GM21423 (cell line): ENCODE results near the gene MAML3.
"Not testable (repeated sequence)": the region's sequence is repeated elsewhere in the genome, so short reads cannot be mapped to it uniquely, and the experiment has no call there.

Experiments
- ATAC-seq: cut with Tn5 transposase; IDR thresholded peaks from one replicate; pipeline ENCODE4 v1.9.1; 2021; ENCODE audit warnings: mild to moderate bottlenecking, moderate library complexity; ENCODE audit not compliant: unreplicated experiment

Gene MAML3

DNA sequence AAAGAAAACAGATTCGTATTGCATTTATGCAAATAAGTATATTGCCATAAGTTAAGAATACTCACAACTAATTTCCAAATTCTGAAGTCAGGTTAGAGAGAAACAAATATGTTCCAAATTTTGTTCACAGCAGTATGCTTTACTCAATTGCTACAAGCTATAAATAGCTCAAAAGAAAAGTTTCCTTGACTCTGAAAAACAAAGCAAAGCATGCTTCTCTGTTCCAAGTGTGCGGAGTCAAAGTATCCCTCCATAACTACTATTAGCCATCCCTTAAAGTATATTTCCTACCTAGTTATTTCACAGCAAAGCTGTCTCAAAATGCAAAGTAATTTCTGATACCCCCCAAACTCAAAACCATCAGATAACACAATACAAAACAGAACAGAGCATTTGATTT, 441.1 kb downstream of the MAML3 start:
- no peak for ATAC-seq

DNA sequence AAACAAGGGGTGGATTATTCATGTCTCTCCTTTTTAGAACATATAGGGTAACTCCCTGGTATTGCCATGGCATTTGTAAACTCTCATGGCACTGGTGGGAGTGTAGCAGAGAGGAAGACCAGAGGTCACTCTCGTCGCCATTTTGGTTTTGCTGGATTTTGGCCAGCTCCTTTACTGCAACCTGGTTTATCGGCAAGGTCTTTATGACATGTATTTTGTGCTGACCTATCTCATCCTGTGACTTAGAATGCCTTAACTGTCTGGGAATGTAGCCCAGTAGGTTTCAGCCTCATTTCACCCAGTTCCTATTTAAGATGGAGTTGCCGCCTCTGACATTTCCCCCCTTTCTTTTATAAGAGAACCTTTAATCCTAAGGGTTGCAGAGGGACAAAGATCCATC, 442.5 kb downstream of the MAML3 start:
- ATAC-seq: no peak

DNA sequence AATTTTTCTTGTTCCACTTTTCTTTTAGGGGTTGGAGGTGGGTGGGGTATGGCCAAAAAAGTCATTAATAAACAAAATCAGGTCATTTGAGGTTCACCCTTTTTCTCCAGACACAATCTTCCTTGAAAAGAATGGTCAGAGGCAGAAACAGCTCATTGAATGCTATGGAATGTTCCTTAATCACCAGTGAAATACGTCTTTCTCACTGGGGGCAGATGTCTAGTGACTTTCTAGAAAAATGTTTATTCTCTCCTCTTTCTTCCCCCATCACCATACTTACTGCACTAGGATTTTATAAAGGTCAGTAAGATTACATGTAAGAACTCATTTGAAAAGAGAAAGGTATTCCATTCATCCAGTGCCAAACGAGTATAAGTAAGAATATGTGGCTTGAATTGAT, 443.9 kb downstream of the MAML3 start:
- ATAC-seq: no peak

DNA sequence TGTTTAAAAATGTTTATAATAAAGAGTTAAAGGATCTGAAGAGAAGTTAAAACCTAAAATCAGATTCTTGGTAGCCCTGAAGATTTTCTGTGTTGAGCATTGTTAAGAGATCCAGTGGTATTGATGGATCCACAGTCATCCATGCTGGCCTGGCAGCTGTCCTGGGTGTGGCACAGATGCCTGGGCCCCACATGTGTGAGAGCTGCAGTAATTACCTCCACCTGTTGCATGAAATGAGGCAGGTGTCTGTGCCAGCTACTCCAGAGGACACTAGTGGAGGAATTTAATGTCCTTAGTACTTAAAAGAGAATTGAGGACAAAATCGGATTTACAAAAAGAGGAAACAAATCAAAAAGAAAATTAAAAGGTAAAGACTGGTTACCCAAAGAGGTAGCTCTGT, 444.3 kb downstream of the MAML3 start:
- ATAC-seq: no peak

DNA sequence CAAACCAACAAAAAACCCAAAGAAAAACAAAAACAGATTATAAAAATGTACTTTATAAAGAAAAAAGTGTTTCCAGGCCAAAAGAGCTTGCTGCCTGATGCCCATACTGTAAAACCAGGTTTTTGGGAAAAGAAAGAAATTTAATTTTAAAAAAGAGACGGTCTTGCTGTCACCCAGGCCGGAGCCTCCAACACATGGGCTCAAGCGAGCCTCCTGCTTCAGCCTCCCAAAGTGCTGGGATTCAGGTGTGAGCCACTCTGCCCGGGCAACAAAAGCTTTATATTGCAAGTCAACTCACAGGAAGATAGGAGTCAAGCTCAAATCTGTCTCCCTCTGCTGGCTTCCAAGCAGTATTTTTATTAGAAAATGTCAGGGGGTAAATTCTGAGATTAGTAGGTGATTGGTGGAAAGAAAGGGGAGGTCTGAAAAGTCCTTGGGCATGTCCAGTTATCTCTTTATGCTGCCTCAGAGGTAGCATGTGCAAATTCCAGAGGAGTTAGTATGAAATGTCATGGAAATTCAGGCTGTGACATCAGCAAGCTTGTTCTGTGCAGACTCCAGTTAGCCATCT, 449.0 kb downstream of the MAML3 start:
- no peak for ATAC-seq

DNA sequence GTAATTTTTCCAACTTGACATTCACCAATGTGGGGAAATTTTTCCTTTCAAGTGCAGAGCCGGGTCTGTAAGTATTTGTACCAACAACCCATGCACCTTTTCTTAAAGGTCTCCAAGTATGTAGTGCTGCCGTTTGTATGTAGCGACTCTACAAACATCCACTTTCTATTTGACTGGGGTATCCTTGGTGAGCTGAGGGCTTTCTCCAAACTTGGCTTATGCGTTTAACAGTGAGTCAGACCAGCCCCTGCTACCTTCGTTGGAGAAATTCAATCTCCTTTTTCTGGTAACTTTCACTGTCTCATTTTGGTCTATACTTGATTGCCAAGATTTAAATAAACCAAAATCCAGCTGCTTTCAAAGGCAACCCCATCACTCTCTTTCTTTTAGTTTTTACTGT, 453.4 kb downstream of the MAML3 start:
- ATAC-seq: no peak

DNA sequence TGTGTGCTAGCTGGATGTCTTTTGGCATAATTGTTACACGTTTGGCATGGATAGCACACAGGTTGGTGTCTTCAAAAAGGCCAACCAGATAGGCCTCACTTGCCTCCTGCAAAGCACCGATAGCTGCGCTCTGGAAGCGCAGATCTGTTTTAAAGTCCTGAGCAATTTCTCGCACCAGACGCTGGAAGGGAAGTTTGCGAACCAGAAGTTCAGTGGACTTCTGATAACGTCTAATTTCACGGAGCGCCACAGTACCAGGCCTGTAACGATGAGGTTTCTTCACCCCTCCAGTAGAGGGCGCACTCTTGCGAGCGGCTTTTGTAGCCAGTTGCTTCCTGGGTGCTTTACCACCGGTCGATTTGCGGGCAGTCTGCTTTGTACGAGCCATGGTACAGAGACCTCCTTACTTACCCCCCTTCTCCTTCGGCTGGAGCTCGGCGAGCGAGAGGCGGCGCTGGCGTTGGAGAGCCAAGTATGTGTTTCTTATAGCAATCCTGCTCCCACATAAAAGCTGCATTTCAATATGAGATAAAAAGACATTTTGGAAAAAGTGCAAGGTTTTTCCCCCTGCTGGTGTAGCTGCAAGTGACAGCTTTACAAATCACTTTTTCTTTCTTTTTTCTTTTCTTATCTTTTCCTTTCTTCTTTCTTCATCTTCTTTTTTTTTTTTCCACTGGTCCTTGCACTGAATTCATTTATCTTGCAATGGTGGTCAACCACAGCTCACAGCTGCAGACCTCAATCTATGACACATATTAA, 455.6 kb downstream of the MAML3 start:
- not testable (repeated sequence) for ATAC-seq

DNA sequence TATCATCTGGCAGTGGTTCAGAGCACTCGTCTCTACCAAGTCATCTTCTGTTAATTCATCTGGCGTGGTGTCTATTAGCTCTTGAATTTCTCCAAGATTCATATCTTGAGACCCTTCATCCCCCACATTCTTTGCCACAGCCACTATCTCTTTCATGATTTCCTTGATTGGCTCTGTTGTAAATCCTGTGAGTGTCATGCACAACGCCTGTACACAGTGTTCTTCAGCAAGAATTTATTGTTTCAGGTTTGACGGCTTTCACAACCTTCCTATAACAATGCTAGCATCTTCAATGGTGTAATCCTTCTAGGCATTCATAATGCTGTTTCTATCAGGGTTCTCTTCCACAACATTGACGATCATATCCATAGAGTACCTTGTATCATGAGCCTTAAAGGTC, 457.5 kb downstream of the MAML3 start:
- no peak for ATAC-seq

DNA sequence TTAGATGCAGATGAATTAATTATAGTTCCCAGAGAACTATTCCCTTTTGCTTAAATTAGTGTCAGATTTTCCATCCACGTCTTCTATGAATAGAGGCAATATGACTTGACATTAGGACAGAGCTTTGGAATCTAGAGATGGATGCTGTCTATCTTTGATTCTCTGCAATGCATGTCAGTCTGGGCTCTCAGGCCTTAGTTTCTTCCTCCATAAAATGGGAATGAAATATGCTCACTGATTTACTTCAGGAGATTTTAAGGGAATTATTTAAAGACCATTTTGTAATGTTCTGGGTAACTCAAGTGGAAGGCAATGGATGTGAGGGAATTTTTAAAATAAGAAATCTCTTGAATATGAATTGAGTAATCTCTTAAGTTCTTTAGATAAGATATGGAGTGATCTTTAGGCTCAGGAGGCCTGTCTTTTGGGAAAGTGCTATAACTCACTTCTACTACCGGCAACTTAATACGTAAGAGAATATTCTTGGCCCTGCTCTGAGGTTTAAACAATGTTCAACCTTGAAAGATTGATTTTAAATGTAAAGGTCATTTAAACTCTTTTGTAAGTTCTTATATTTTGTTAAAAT, 459.4 kb downstream of the MAML3 start:
- no peak for ATAC-seq

DNA sequence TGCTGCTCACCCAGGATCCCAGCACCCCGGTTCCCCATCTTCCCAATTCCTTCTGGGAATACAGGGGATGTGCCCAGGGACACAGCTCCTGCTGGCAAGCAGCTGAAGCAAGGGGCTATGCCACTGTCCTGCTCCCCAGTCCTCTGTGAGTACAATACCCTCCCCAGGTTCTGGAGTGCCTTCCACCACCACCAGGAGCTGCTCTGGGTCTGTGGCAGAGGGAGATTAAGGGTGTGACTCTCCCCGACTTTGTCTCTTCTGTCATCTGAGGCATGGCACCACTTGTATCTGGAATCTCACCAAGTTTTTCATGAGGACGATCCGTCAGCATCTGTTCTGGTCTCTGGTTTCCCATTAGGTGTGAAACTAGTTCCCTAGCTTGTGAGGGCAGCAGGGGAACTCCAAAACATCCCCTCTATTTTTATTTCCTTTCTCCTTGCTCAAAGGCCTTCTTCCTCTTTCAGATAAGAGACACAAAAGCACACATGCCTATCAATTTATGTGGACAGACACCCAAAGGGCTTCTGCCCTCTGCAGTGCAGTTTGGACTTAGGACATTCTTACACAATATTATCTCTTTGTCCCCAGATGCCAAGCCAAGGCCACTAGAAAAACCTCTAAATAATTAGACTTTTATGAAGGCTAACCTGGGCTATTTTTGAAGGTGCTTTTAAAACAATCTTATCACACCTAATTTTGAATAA, 461.5 kb downstream of the MAML3 start:
- no peak for ATAC-seq

DNA sequence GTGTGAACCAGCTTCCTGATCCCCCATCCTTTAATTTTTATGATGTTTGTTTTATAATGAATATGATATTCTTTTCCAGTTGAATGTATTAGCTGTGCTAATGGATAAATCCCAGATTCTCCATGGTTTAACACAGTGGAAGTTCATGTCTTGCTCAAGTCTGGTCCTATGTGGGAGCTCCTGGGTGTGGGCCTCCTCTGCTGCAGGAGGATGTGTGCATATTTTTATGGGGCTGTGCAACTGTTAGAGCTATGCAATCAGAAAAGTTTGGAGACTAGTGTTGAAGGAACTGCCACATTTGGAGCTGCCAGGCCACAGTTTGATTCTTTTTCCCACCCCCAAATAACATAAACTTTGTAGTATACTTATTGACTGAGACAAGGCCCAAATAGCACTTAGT, 463.6 kb downstream of the MAML3 start:
- ATAC-seq: no peak

DNA sequence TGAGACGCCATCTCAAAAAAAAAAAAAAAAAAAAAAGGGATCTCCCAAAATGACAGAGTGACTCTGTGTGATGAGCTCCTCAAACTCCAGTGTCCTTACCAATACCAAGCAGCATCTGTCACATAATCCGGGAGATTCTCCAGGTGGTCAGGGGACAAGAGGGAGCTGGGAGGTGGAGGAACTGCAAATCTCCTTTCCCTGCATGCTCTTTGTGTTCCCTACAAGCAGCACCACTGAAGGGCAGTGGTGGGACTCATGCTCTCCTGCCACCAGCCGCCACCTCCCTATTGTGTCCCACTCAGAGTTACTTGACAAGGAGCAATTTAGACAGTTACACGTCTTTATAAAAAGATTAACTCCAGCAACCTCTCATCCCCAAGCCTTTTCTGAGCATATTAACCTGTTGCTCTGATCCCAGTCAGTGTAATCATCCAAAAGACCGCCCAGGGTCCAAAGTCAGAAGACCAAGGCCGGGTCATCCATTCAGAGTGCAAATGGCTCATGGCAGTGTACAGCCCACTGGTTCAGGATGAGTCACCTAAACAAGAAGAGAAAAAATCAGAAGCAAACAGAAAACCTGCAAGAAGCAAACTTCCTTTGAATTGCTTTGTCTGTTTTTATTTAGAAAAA, 464.8 kb downstream of the MAML3 start:
- ATAC-seq: no peak

DNA sequence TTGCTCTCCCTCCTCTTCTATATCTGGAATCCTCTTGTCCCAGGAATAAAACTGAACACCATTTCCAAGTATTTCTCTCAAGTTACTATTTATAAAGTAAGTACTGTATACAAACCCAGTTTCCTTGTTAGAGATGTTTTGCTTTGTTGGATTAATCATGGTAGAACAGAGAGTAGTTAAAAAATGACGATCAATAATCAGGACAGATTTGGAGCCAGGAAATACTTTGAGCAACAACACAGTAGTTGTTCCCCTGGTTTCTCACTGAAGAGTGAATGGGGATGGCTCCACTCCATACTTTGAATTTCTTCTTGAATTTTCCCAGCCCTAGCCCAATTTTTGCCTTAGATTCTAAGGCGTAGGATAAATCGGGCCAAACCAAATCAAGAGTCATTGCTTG, 467.0 kb downstream of the MAML3 start:
- no peak for ATAC-seq

DNA sequence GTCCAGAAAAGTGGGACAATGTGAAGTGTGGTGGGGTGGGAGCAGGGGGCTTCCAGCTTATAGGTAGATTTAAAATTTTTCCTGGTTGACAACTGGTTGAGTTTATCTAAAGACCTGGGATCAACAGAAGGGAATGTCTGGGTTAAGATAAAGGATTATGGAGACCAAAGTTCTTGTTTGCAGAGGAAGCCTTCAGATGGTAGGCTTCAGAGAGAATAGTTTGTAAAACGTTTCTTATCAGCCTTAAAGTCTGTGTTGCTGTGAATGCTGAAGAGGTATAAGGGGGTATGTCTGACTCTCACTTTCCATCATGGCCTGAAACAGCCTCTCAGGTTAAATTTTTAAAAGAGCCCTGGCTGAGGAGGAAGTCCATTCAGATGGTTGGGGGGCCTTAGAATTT, 467.9 kb downstream of the MAML3 start:
- ATAC-seq: no peak

DNA sequence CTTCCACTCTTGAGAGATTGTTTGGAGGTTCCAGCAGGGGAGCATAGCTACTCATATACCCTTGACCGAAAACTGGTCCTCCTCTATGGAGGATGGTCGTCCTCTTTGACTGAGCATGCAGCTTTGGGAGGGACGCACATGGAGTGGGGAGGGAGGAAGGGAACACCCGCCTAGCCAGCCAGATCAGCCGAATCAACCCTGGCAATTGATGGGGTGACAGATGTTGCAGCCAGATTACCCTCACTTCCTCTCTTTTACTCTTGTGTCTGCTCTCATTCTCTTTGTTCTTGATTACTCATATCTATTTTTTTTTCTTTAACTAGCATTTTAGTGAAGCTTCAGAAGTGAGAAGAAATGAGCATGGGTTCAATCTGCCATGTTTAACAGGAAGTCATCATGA, 468.8 kb downstream of the MAML3 start:
- ATAC-seq: no peak

DNA sequence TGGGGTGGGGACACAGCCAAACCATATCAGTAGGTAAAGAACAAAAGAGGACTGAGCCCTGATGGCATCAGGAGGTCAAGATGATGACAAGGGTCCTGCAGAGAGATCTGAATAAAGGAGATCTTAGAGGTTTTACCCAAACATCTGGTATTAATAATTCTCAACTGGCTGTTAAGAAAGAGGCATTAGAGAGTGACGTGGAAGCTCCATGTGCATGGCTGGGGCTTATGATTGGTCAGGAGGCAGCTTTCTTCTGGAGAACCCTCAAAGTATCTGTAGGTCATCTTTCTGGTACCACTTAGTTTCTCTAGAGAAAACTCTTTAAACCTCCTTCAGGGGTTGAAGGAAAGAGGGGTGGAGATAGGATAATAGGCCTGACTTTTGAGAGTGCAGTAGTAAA, 469.6 kb downstream of the MAML3 start:
- no peak for ATAC-seq

DNA sequence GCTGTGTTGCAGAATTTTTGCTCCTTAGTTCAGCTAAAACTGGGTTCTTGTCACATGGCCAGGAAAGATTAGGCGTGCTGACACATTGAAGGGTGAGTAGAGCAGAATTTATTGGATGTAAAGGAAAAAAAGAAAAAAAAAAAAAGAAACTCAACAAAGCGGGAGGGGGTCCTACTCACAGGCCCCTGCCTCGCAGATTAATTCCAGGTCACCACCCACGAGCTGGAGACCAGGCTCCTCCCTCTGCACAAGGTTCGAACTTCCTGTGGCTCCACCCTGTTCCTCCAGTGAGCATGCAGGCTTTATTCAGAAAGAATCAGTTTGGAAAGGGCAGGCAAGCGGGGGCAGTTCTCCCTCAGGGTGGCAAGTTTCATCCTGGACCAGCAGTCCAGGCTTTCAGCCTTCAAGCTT, 471.2 kb downstream of the MAML3 start:
- ATAC-seq: no peak

DNA sequence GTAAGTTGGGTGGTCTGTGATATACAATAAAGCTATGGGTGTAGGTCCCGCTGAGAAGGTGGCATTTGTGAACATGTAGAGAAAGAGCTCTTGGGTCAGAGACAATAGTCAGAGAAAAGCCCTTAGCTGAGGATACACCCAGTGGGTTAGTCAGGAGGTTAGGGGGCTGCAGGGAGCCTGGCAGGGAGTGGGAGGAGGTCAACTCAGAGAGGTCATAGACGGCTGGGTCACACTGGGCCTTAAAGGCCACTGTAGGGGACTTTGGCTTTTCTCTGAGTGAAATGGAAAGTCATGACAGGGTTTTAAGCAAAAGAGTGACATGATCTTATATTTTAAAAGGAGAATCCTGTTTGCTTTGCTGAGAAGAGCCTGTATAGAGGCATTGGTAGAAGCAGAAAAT, 471.7 kb downstream of the MAML3 start:
- ATAC-seq: no peak

DNA sequence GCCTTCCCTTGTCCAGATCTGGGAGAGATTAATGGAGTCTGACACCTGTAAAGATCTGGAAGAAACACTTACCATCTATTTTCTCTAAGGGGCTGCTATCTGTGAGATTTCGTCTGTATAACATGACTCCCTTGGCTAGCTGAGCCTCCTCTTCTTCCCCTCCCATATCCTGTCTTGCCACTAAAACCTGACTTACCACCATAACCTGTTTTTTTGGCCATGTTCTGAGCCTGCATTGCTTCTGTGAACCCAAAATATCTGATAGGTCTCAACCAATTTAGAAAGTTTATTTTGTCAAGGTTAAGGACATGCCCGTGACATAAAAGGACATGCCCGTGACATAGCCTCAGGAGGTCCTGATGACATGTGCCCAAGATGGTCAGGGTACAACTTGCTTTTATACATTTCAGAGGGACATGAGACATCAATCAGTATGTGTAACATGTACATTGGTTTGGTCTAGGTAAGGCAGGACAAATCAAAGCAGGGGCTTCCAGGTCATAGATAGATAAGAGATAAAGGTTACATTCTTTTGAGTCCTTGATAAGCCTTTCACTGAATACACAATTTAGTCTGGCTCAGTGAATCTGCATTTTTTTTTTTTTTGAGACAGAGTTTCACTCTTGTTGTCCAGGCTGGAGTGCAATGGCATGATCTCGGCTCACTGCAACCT, 476.9 kb downstream of the MAML3 start:
- ATAC-seq: no peak

DNA sequence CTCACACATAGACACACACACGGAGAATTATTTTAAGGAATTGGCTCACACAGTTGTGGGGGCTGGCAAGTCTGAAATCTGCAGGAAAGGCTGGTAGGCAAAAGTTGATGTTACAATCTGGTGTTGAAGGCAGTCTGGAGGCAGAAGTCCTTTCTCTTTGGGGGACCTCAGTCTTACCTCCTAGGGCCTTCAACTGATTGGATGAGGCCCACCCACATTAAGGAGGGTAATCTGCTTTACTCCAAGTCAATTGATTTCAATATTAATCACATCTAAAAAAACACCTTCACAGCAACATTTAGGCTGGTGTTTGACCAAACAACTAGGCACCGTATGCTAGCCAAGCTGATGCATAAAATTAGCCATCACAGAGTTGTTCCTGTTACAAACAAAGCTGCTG, 477.6 kb downstream of the MAML3 start:
- no peak for ATAC-seq

DNA sequence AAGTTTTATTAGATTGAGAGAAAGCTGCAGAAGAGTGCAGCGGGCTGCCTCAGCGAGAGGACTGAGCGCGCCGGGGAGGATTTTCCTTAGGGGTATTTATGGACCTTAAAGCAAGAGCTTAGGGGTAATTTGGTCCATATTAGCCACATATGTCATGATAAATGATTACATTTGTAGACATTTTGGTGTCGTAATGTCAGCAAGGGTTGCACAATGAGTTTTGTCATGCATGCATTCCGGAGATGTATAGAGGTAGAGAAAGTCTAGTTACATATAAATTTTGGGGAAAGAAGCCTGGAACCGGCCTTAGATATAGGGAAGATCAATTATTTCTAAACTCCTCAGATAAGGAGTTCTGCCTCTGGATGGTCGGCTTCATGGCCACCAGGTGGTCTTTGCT, 478.3 kb downstream of the MAML3 start:
- no peak for ATAC-seq
